ENCODE measurements around the gene PIP4K2C.

- TF ChIP-seq CTCF (conservative IDR thresholded peaks at IDR 0.05 in 1 of 2, IDR thresholded peaks at IDR 0.05 in 1 of 2; ENCODE audit: low read depth in 1 of 2, low read length in 2 of 2) (no peak), EZH2 (IDR thresholded peaks at IDR 0.05; ENCODE audit: low read length, missing control alignments) (no peak)
Observed at GRCh38 chr12:57591782-57592325, 862 bp downstream of the PIP4K2C start.
